HL-60/S4 treated with retinoic acid at 250 ng/mL for 4 days and 3 days (cell line): ENCODE measurements around the gene ADGRL3.

ENCODE experiments used
- in situ Hi-C: fragments of 300-500 bp; cut with MboI; formaldehyde crosslinking; loops from 2 replicates; pipeline ENCODE4 v1.7.0; 2022; ENCODE audit warnings: low sequenced_read_pairs

The ADGRL3 gene

GRCh38 chr4:61531188-61531587, 331.1 kb downstream of the ADGRL3 start:
- in situ Hi-C loops, result no loop called here

GRCh38 chr4:61532336-61533000, 332.3 kb downstream of the ADGRL3 start:
- in situ Hi-C loops, result no loop called here

- in situ Hi-C loops, result no loop called here
Observed at GRCh38 chr4:61533140-61533539, 333.0 kb downstream of the ADGRL3 start.

GRCh38 chr4:61540944-61541343, 340.8 kb downstream of the ADGRL3 start:
- in situ Hi-C loops, result no loop called here

- in situ Hi-C loops, result no loop called here
Observed at GRCh38 chr4:61541459-61541858, 341.3 kb downstream of the ADGRL3 start.

GRCh38 chr4:61543976-61544375, 343.9 kb downstream of the ADGRL3 start:
- in situ Hi-C loops, result no loop called here

- in situ Hi-C loops, result no loop called here
Observed at GRCh38 chr4:61545902-61546480, 345.9 kb downstream of the ADGRL3 start.

- in situ Hi-C loops, result no loop called here
Observed at GRCh38 chr4:61549336-61549735, 349.2 kb downstream of the ADGRL3 start.

- in situ Hi-C loops, result no loop called here
Observed at GRCh38 chr4:61553557-61554125, 353.5 kb downstream of the ADGRL3 start.

GRCh38 chr4:61555789-61556188, 355.7 kb downstream of the ADGRL3 start:
- in situ Hi-C loops, result no loop called here

GRCh38 chr4:61556277-61556676, 356.2 kb downstream of the ADGRL3 start:
- in situ Hi-C loops, result no loop called here

- in situ Hi-C loops, result no loop called here
Observed at GRCh38 chr4:61559396-61559795, 359.3 kb downstream of the ADGRL3 start.

- in situ Hi-C loops, result no loop called here
Observed at GRCh38 chr4:61561028-61561427, 360.9 kb downstream of the ADGRL3 start.

GRCh38 chr4:61571761-61572559, 371.8 kb downstream of the ADGRL3 start:
- in situ Hi-C loops, result no loop called here

- in situ Hi-C loops, result no loop called here
Observed at GRCh38 chr4:61575796-61576195, 375.7 kb downstream of the ADGRL3 start.

GRCh38 chr4:61579786-61580185, 379.7 kb downstream of the ADGRL3 start:
- in situ Hi-C loops, result no loop called here

GRCh38 chr4:61580721-61581377, 380.7 kb downstream of the ADGRL3 start:
- in situ Hi-C loops, result no loop called here

GRCh38 chr4:61583696-61584095, 383.6 kb downstream of the ADGRL3 start:
- in situ Hi-C loops, result no loop called here

GRCh38 chr4:61588621-61589402, 388.7 kb downstream of the ADGRL3 start:
- in situ Hi-C loops, result no loop called here

GRCh38 chr4:61590881-61591280, 390.8 kb downstream of the ADGRL3 start:
- in situ Hi-C loops, result no loop called here
